ENCODE results near the gene CLDN22.
A peak's percentile ranks its signal among the peaks of the same experiment; 100 is the strongest.
"Not testable (repeated sequence)": the region's sequence is repeated elsewhere in the genome, so short reads cannot be mapped to it uniquely, and the experiment has no call there.

The CLDN22 gene

GRCh38 chr4:183345261-183345660, 25.2 kb upstream of the CLDN22 start:
- no peak for DNase-seq

- DNase-seq, result no peak
Observed at GRCh38 chr4:183344523-183345255, 24.6 kb upstream of the CLDN22 start.

- no peak for DNase-seq
Observed at GRCh38 chr4:183343730-183344129, 23.7 kb upstream of the CLDN22 start.

GRCh38 chr4:183342541-183343533, 22.8 kb upstream of the CLDN22 start:
- no peak for DNase-seq

GRCh38 chr4:183337833-183338232, 17.8 kb upstream of the CLDN22 start:
- DNase-seq, result no peak

GRCh38 chr4:183337349-183337748, 17.3 kb upstream of the CLDN22 start:
- DNase-seq, result no peak

DNA sequence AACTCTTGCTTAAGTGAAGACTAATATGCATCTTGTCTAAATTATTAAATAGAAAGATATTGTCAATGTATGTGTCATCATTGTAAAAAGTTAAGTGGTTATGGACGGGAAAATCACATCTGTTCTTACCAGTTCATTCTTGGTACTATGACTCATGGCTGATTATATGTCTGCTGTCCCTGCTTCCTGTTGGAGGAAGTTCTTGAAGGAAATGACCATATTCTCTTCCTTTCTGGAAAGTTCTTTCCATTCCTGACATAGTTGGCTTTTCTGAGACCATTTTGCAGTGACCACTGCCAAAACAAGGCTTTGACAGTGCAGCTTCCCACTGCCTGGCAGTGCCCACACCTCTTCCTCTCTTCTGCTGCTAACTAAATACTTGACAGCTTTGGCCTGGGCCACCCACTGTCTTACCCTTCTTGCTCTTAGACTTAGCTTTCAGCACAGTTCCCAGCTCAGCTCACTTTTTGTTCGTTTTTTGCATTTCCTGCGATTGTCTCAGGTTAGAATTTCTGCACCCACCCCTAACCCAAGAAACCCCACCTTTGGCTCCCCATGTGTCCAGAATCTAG, 15.4 kb upstream of the CLDN22 start:
- DNase-seq, result peak; percentile 50

- no peak for DNase-seq
Observed at GRCh38 chr4:183333983-183334382, 13.9 kb upstream of the CLDN22 start.

- DNase-seq, result no peak
Observed at GRCh38 chr4:183333202-183333601, 13.1 kb upstream of the CLDN22 start.

DNA sequence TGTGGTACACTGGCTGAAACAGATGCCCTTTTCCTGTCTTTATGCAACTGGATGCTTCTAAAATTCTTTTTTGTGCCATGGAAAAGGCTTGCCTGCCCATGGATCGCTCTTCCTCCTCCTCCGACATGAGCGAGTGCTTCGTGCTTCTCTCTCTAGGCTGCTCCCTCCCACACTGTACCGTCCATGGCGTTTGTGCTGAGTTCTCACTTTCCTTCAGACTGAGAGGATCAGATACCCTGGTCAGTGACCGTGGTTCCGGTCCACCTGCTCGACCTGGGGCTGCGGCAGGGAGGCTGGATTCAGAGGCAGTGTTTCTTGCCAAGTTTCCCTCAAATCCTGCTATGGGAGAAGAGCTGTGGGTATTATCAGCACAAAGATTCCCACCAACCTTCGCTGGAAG, 12.4 kb upstream of the CLDN22 start:
- DNase-seq, result no peak

- no peak for DNase-seq
Observed at GRCh38 chr4:183330841-183331240, 10.8 kb upstream of the CLDN22 start.

DNA sequence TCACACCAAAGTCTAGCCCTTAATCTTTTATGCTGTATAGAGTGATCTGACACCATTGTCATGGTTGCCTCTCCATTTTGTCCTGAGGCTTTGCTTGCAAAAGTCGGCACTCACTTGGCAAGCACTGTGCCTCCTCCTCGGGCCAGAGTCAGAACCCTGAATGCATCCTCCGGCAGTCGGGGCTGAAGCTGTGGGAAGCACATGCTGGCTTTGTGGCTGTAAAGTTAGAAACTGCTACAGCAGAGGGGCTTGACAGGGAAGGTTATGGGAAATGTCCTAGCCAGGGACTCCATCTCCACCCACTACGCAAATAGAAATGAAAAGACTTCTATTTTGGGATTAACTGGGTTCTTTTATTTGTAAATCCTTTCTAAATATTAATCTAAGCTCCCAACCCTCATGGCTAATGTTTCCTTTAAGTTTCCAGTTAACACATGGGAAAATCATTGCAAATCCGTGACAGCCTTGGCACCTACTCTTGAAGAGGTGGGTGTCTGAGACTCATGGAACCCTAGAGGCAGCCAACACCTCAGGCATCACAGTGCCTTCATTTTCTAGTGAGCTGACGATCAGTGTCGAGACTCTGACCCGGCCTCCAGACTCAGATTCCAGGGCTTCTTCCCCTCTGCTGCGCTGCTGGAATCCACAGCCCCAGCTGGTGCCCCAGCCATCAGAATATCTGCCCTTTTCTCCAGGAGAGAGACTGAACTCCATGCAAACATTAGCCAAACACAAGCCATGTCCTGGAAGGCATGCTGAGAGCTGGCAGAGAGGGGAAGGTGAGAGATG, 10.1 kb upstream of the CLDN22 start:
- DNase-seq, result no peak

GRCh38 chr4:183329244-183329643, 9.2 kb upstream of the CLDN22 start:
- no peak for DNase-seq

GRCh38 chr4:183328832-183329231, 8.8 kb upstream of the CLDN22 start:
- DNase-seq, result no peak

GRCh38 chr4:183327827-183328226, 7.8 kb upstream of the CLDN22 start:
- no peak for DNase-seq

DNA sequence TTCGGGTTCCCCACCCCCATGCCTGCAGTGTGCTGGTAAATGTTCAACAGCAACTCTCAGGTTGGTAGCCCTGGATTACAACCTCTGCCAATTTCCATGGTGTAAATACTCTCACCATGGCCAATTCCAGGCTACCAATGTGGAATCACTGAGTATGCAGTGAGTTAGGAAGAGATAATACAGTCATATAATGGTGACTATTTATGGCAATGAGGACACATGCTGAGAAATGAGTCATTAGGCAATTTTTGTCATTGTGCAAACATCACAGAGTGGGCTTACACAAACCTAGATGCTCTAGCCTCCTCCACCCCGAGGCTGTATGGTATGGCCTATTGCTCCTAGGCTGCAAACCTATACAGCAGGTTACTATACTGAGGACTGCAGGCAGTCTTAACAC, 6.8 kb upstream of the CLDN22 start:
- no peak for DNase-seq

DNA sequence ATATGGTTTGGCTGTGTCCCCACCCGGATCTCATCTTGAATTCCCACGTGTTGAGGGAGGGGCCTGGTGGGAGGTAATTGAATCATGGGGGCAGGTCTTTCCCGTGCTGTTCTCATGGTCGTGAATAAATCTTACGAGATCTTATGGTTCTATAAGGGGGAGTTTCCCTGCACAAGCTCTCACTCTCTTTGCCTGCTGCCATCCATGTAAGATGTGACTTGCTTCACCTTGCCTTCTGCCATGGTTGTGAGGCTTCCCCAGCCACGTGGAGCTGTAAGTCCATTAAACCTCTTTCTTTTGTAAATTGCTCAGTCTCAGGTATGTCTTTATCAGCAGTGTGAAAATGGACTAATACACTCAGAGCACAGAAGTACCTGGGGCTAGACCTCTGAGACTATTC, 6.3 kb upstream of the CLDN22 start:
- DNase-seq, result not testable (repeated sequence)

- no peak for DNase-seq
Observed at GRCh38 chr4:183324619-183325018, 4.5 kb upstream of the CLDN22 start.

GRCh38 chr4:183324056-183324455, 4.0 kb upstream of the CLDN22 start:
- DNase-seq, result not testable (repeated sequence)

GRCh38 chr4:183323295-183323694, 3.2 kb upstream of the CLDN22 start:
- DNase-seq, result no peak

DNA sequence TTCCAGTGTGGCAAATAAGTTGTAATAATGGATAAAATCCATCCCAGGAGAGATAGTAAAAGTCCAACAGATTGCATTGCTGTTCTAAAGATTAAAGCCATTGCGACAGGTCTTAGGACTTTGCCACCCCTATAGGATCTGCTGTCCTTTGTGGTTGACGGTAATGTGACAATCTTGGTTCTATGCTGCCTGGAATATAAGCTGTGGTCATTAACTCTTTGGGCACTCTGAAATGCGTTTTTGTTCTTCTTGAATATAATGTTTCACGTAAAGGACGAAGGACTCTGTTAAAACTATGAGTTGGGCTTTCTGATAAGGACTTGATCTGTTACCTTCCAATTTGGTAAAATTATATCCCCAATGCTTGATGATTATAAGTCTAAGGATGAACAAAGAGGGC, 2.2 kb upstream of the CLDN22 start, which contains the start of gene CLDN24:
Gene CLDN24, minus strand, starts transcription at position 101 of the 400 bp plus-strand sequence. Its CDS starts 0 bp downstream, at position 101.
- DNase-seq, result no peak

- DNase-seq, result no peak
Observed at GRCh38 chr4:183321516-183321915, 1.4 kb upstream of the CLDN22 start.

- DNase-seq, result no peak
Observed at GRCh38 chr4:183321079-183321478, 1.0 kb upstream of the CLDN22 start.

Measured in OCI-M1 (cell line).